Activated naive CD4-positive, alpha-beta T cell treated with anti-CD3 and anti-CD28 coated beads, Interleukin-2, amount 50 U/mL, for 16 hours (primary cell): ENCODE results near the gene COPE.
"Not testable (repeated sequence)": the region's sequence is repeated elsewhere in the genome, so short reads cannot be mapped to it uniquely, and the experiment has no call there.

Experiments
- DNase-seq: peaks from one replicate; pipeline ENCODE4 v3.0.0-alpha.2; 2020

The COPE gene

DNA sequence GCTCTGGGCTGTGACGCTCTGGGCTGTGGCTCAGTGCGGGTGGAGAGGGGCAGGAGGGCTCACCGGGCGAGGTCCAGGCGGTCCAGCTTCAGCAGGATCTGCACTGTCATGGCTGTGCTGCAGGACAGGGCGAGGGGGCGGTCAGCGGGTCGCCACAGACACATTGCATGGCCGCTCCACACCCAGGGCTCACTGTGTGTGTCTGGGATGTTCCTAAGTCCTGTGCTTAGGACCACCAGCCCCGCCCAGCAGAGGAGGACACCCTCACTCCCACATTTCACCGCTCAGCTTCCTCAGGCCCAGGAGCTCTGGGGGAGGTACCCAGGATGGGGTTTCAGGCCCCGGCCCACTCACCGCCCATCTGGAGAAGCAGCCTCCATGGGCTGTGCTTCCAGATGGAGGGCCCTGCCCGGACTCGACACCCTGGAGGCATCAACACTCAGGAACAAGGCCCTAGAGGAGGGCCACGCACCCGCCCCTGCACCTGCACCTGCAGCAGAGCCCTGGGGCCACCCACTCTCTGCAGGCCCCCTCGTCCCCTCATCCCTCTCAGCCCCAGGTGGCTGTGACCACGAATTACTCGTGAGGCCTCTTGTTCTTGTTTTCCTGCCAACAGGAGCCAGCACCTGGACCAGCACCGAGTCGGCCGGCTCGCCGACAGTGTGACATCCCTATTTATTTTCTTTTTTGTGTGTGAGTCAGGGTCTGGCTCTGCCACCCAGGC is 13.5 kb downstream of the COPE start:
- DNase-seq, result no peak

DNA sequence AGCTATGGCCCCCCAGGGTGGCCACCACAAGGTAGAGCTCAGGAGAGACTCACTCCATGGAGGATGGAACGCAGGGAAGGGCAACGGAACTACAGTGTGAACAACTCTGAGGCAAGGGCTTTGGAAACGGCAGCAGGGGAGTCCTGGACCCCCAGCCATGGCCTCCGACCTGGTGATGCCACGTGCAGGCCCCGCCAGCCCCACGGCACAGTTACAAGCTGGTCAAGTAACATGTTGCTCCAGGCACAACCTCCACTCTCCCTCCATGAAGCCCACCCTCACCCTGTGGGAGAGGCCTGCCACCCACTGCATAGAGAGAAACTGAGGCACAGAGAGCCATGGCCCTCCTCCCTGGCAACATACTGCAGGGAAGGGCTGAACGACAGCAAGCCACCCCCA is 14.1 kb downstream of the COPE start:
- DNase-seq, result no peak

DNA sequence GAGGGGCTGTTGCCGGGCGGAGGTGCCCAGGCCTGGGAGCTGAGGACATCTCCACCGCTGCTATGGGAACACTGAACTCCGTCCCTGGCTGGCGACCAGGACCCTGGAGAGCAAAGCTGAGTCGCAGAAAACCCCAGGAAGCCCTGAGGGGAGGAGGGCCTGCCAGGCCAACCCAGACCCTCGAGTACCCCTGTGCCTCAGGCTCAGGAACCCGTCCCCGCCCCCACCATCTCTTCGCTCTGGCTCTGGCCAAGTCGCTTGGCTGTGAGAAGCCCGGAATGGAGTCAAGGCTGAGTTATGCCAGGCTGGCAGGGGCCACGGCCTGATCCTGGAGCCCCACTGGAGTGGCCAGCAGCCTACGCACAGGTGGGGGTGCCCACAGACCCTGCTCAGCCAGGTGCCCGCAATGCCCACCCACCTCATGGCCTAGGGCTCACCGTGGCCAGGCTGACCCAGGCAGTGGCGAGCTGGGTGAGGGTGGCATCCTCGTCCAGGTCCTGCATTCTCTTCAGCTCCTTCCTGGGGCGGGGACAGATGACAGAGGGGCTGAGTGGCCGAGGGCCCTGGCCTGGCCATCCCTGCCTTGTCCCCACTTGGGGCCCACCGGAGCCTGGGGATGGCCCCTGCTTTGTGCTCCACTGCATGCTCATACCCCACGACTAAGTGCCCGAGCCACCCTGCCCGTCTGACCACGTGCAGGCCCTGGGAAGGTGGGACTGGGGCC is 14.7 kb downstream of the COPE start:
- DNase-seq, result no peak

DNA sequence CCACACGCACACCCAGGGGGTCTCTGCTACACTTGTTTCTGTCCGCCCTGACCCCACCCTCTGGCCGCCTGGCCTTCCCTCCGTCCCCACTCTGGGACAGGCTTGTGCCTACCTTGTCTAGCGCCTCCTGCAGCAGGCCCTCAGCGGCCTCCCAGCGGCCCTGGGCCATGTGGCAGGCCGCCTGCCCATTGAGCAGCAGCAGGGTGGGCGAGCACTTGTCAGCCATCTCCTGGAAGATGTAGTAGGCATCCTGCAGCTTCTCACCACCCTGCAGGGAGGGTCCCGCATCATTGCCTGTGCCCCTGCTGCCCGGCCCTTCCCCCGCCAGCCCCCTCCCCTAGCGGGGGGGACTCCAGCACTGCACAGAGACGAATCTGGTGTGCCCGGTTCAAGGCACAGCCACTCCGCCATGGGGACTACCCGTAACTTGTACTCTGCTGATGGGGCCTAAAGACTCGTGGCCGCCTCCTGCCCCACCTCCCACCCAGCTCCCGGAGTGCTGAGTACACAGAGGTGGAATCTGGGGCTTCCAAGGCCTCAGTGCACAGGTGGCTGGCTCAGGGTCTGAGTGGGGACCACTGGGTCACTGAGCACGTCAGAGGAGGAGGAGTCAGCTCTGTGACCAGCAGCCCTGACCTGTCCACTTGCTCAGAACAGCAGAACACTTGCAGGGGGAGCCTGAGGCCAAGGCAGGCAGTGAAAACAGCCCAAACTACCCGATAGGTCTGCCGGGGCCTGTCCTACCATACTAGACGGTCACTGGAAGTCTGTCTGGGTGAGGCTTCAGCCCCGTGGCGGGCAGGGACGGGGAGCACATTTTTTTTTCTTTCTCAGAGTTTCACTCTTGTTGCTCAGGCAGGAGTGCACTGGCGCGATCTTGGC is 15.8 kb downstream of the COPE start:
- DNase-seq, result no peak

DNA sequence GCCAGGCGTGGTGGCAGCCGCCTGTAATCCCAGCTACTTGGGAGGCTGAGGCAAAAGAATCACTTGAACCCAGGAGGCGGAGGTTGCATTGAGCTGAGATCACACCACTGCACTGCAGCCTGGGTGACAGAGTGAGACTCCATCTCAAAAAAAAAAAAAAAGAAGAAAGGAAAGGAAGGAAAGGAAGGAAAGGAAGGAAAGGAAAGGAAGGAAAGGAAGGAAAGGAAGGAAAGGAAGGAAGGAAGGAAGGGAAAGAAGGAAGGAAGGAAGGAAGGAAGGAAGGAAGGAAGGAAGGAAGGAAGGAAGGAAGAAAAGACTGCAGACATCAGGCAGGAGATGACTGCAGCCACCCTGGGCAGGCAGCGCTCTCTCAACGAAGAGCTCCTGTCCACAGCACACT is 16.7 kb downstream of the COPE start:
- DNase-seq, result not testable (repeated sequence)

DNA sequence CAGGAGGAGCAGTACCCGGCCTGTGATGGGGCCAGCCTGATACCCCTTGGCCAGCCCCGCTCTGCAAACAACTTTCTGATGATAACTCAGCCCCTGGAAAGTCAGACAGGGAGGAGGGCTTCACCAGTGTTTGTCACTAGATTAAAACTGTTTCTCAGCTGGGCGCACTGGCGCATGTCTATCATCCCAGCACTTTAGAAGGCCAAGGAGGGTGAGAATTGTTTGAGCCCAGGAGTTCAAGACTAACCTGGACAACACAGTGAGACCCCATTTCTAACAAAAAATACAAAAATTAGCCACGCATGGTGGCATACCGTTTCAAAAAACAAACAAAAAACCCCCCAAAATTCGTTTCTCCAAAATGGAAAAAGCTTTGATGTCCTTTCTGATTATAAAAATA is 17.7 kb downstream of the COPE start:
- no peak for DNase-seq

DNA sequence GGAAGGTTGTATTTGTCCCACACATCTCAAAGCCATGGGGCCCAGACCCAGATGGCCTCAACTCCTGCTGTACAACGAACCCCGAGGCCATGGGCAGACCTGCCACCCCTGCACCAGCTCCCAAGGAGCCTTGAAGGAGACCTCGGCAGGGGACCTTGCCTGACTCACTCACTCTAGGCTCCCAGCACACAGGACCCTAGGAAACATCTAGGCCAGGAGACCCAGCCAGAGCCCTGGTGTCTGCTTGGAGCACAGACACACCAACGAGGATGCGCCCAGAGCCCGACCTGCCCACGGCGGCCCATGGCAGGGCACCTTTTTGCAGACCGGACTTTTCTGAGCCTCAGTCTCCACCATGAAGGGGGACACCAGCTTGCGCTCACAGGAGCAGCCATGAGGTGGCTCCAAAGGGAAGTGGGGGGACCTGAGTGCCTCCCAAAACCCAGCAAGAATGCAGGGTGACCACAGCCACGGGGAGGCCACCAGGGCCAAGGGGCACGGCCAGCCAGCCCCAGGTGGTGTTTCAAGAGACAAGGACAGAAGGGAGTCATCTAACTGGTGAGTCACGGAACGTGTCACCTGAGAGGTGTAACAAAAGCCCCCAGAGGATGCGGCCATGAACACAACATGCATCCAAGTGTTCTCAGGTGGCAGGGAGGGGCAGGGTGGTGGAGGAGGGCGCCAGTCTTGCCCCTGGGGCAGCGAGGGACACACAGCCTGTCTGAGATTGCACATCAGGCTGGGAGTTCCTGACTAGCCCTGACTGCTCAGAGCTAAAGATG is 18.3 kb downstream of the COPE start:
- no peak for DNase-seq

DNA sequence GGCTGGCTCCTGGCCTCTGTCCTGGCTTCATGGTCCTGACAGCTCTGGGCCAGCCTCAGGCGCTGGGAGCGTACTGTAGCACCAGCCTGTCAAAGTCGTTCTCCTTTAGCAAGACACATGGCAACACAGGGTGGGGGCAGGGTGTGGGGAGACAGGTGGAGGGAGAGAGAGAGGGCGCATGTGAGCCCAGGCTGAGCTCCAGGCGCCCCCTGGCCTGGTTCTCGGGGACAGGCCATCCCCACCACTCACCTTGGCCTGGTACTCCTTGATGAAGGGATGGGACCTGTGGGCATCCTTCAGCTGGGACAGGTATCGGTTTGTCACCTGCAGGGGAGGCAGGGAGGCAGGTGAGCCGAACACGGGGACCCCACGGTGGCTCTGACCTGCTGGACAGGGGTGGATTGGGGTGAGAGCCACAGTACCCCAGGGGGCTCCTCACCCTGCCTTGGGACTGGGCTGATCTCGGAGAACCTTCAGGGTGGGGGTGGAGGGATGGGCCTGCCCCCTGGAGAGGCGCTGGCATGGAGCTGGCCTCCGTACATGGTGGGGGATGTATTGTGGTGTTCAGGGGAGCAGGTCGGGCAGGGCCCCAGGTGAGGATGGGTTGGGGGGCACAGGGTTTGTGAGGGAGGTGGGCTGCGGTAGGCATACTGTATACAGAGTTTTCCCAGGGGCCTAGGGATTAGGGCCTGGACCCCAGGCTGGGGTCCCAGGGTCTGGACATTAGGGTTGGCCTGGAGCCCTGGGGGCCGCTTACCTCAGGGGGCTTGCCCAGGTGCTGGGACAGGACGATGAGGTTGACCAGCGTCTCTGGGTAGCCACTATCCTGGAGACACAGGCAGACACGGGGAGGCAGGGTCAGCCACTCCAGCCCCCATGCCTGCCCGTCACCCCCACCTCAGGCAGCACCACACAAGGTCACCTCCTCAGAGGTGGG is 19.3 kb downstream of the COPE start:
- no peak for DNase-seq

DNA sequence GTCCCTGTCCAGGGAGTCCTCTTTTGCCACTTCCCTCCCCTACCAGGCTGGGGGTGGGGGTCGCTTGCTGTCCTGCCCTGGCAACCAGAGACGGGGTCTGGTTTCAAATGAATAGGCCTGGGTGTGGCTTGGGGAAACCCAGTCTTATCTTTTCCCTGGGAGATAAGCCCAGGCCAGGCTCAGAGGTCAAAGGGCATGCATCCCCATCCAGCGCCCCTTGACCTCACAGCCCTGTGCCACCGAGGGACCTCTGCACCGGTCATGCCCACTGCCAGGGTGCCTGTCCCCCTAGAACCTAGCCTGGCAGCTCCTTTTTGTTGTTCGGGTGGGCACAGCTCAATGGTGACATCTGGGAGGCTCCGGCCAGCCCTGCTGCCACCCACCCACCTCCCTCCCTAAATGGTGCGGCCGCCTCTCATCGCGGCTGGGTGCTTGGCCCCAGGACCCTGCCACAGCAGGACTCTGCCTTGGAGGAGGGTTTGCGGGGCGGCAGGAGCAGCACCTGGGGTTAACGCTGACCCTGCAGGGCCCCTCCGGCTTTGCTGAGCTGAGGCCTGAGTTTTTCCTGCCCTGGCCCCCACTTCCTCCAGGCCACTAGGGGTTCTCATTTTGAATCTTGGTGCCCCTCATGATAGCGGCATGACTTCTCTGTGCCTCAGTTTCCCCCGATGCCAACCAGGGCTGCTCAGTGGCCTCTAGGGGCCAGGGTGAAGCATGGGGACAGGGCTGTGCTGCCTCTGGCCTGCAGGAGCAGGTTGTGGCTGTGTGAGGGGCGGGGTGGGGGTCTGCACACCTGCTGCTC is 20.4 kb downstream of the COPE start:
- DNase-seq, result no peak

DNA sequence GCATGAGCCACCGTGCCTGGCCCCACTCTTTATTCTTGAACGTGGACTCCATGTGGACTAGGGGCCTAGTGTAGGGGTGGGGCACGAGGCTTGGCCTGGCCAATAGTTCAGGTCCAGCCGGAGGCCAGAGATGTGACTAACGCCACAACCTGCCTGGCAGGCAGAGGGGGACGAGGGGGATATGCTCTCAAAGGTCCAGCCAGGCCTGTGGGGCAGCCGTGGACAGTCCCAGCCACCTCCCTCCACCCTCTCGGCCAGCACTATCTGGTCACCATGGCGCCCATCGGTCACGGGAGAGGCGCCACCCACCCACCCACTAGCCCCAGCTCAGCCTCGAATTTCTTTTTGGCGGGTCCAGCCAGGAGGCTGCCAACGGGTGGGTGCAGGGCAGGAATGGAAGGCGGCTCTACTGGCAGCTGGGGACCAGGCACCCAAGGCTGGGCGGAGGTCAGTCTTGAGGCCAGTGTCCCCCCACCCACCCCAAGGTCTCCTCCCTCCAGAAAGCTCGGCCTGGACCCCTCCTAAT is 21.0 kb downstream of the COPE start:
- no peak for DNase-seq

DNA sequence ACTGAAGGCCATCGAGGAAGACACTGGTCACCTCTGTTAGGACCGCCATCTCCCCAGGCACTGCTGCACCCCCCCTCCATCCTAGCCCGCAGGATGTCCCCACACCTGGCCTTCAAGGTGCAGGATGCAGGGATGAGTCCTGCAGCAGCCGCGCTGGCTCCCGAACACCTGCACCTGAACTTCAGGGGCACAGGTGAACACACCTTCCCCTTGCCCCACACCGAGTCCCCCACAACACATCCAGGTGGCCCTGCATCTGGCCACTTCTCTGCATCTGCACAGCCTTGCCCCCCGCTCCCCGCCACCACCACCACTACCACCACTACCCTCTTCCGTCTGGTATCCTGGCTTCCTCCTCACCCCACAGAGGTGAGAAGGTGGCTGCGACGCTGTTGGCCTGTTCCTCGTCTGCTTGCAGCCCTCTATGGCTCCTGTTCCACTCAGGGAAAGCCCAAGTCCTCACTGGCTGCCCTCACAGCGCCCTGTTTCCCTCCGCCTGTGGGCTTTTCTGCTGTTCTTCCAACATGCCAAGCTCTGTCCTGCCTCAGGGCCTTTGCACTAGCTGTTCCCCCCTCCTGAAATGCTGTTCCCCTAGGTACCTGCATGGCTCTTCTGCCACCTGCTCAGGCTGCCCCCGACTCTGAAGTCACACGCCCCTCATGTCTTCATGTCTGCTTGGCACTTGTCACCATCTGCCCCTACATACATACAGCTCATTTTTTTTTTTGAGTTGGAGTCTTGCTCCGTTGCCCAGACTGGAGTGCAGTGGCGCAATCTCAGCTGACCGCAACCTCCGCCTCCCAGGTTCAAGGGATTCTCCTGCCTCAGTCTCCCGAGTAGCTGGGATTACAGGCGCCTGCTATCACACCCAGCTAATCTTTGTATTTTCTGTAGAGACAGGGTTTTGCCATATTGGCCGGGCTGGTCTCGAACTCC is 21.8 kb downstream of the COPE start:
- DNase-seq, result no peak

DNA sequence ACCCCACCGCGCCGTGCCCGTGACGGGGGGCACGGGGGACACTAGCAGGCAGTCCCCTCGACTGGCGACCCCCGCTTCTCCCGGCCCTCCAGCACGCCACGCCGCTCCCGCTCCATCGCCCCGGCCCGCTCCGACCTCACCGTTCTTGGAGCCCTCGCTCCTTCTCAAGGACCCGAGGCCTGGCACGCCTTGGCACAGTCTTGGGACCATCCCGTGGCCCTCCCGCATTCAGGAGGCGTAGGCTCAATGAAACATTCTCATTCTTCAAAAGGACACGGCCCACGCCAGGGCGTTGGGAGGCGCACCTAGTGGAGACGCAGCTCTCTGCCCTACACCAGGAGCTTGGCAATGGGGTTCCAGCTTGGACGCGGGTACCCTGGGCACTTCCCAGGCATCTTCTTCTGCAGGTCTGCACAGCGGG is 22.8 kb downstream of the COPE start:
- no peak for DNase-seq

DNA sequence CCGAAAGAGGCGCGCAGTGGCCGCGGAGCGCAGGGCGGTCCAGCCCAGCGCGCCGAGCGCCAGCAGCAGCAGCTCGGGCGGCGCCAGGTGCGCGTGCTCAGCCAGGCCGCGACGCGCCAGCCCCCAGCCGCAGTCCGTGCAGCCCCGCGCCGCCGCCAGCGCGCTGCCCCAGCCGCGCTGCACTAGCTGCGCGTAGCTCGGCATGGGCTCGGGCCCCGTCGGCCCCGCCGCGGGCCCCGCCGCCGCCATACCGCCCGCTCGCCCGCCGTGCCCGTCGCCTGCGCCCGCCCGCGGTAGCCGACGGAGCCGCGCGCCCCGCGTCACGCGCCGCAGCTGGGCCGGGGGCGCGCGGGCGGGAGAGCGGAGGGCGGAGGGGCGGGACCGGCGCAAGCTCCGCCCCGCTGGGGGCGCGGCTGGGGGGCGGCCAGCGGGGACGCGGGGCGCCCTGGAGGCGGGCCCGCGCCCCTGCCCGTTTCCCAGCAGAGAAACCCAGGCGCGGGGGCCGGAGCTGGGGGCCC is 23.3 kb downstream of the COPE start, which contains the start of gene CERS1:
TSS of gene CERS1 (minus strand) at position 335 of the 518 bp plus-strand sequence. CDS start at position 249, 86 bp downstream.
- DNase-seq, result no peak

DNA sequence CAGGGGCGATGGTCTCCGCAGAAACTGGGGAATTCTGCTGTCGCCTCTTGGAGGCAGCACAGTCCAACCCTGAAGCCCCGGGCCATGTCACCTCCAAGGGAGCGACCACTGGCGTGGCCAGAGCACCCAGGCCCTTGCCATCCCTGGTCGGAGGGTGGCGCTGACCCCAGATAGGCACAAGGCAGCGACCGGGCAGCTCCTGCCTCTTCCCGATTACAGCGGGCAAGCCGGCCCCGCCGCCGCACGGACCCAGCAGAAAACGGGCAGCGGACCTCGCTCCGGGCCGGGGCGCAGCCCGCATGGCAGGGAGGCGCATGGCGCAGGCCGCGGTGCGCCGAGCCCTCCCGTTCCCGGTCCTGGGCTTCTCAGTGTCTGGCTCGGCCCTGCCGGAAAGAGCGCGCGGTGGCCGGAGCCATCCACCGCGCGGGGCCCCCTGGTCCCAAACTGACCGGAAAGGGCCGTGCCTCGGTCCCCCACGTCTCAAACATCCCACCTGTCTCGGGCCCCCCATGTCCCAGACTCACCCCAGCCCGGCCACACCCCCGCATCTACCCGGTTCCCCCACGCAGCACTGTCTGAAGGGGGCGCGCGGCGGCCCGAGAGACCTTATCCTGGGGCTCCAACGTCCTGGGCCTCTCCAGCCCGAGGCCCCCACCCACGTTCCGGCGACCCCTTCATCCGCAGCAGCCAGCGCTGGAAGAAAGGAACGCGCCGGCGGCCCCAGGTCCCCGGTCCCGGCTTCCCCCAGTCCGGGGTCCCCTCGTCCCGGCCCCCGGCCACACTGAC is 24.0 kb downstream of the COPE start:
- DNase-seq, result no peak

DNA sequence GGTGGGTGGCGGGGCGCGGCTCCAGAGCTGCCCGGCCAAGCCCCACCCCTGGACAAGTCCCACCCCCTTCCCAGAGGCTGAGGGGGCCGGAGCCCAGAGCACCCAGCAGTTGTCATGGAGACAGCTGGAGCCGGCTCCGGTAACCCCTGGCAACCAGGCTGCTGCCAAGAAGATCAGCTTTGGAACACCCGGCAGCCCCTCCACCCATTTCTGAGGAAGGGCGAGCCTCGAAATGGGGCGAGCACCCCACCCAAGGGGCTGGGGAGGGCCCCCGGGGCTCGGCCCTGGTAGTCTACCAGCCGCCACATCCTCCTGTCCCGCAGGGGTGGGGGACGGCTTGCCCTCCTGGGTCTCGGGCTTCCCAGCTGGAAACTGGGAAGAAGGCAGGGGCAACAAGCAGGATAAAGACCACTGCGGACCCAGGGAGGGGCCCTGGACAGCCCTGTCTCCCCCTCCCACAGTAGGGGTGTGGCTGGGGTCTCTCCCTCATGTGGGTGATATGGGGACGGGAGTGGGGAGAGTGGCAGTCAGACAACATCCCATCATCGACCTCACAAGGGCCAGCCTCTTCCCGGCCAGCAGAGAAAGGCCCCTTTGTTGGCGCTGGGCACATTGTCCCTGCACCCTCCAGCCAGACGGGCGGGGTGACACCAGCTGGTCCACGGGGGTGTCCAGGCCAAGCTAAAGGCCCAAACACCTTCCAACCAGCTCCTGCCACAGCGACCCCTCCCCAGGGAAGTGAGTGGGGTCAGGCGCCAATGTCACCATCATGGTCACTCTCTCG is 24.7 kb downstream of the COPE start:
- no peak for DNase-seq

DNA sequence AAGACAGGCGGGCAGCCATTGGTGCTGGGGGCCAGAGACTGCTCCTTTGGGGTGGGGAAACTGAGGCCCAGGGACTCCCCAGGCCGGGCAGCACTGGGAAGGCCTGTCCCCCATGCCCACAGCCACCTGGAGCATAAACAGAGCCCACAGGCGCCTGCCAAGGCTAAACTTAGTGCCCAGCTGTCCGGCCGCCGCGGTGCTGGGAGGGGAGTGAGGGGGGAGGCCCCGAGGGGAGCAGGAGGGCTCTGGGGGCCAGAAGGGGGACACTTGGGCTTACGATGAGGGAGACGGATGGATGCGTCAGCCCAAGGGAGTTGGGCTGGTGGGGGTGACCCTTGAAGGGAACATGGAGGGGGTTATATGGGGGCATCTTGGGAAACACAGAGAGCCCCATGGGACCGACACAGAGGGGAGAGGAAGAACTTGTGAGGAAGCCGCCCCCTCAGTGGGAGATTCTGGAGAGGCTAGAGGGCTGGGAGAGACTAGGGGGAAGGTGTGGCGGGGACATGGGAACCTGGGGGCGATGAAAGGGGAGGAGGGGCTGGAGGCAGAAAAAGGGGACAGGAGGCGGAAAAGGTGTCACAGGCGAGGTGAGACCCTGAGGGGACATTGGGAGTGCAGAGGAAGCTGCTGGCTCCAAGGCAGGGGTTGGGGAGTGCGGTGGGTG is 25.5 kb downstream of the COPE start:
- no peak for DNase-seq
